ENCODE measurements around the gene CHAF1A. TPM values are rescaled to one million over a fixed set of nuclear protein-coding genes. Genes with fewer than 3 reads are reported as not detected.

The CHAF1A gene
- total and polyA plus RNA-seq, 2 of the 4 experiments (the other 2 are of a cell fraction): 12.4 to 22.9 TPM

DNA sequence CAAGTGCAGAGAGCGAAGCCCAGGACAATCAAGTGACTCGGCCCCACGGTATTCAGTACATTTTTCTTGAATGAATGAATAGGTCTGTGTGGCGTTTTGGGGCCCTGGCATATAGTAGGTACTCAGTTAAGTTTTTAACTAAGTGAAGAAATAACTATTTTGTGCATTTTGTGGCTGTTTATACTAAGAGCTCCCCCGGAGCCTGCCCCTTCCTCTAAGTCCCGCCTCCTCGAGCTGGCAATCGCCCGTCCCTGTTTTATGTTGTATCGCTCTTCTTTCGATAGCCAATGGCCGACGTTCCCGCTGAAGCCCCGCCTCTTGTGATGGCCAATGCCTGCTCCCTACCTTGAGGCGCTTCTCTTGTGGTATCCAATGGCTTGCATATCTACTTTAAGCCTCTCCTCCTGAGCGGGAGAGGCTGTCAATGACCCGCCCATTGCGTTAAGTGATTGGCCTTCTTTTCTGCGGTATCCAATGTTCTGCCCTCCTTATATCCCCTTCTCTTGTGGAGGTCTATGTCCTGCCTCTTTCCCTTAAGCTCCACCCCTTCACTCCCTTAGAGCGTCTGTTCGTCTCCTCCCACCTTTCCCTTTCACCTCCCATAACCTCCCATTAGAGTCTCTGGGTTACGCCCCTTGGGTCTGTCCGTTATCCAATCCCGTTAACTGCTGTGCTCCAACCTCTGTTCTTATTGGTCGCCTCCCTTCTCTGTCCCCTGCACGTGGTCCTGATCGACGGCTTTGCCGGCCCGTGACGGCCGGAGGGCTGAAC, 69.1 kb downstream of the CHAF1A start:
- no peak overlapping the region for H3K18ac ChIP-seq (ENCODE audit: low read depth, low read length)
- 3% methylated on average over 8 of the region's 33 CpGs; no CpG with 5 or more reads in 1 of the 2 experiments for WGBS, 2 experiments (ENCODE audit: extremely low coverage in 2 of 2, insufficient read length in 1 of 2)
- intact Hi-C loops (cut with micrococcal nuclease) (loop anchor here (5.0 kb wide), 1 partner anchor 166 kb away; the partner anchor contains the start of gene TNFAIP8L1), in situ Hi-C loops (cut with MboI; ENCODE audit: low sequenced_read_pairs) (no loop called here), dilution Hi-C loops (cut with HindIII; ENCODE audit: low sequenced_read_pairs, unreplicated experiment) (no loop called here)
- H2AK5ac ChIP-seq (ENCODE audit: low read depth, low read length): peak overlapping the region; percentile 41
- peak overlapping the region; percentile 71 for H3K9ac ChIP-seq (ENCODE audit: low read depth, low read length)
- H2BK20ac ChIP-seq (ENCODE audit: low read depth, low read length): no peak overlapping the region
- DNase-seq (peak; percentile 100), ATAC-seq (ENCODE audit: low read depth) (peak; percentile 90)
- H3K4ac ChIP-seq (ENCODE audit: low read depth, low read length): peak overlapping the region; percentile 64
- H3K36me3 ChIP-seq (ENCODE audit: control insufficient read depth, insufficient read depth, low read length): peaks cover 7% of the 10 kb centered on the region; the same call in 1 of the 2 replicates
- peak; percentile 85 for TF ChIP-seq BHLHE40 (IDR thresholded peaks at IDR 0.05; ENCODE audit: low read depth, low read length)
- TF ChIP-seq MXI1 (IDR thresholded peaks at IDR 0.05; ENCODE audit: borderline replicate concordance, low read depth, low read length): no peak
- peak; percentile 83 for TF ChIP-seq FOS (IDR thresholded peaks at IDR 0.05; ENCODE audit: low read depth, low read length)
- TF ChIP-seq POLR2A (IDR thresholded peaks at IDR 0.05; ENCODE audit: low read depth, low read length): peak; percentile 65; the same call in 1 of the 2 replicates
- TF ChIP-seq, protein P1, sequence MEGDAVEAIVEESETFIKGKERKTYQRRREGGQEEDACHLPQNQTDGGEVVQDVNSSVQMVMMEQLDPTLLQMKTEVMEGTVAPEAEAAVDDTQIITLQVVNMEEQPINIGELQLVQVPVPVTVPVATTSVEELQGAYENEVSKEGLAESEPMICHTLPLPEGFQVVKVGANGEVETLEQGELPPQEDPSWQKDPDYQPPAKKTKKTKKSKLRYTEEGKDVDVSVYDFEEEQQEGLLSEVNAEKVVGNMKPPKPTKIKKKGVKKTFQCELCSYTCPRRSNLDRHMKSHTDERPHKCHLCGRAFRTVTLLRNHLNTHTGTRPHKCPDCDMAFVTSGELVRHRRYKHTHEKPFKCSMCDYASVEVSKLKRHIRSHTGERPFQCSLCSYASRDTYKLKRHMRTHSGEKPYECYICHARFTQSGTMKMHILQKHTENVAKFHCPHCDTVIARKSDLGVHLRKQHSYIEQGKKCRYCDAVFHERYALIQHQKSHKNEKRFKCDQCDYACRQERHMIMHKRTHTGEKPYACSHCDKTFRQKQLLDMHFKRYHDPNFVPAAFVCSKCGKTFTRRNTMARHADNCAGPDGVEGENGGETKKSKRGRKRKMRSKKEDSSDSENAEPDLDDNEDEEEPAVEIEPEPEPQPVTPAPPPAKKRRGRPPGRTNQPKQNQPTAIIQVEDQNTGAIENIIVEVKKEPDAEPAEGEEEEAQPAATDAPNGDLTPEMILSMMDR (conservative IDR thresholded peaks at IDR 0.05; ENCODE audit: low read depth, low read length): no peak
- TF ChIP-seq, protein P2, sequence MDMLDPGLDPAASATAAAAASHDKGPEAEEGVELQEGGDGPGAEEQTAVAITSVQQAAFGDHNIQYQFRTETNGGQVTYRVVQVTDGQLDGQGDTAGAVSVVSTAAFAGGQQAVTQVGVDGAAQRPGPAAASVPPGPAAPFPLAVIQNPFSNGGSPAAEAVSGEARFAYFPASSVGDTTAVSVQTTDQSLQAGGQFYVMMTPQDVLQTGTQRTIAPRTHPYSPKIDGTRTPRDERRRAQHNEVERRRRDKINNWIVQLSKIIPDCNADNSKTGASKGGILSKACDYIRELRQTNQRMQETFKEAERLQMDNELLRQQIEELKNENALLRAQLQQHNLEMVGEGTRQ (IDR thresholded peaks at IDR 0.05; ENCODE audit: low read depth, low read length): peak; percentile 100
- H2AFZ ChIP-seq (replicated peaks; ENCODE audit: low read length, poor library complexity): peak overlapping the region; percentile 92
- ChIA-PET CTCF (no interaction called here), POLR2A (ENCODE audit: unreplicated experiment) (interaction anchor here (0.5 kb wide), 3 partner anchors 10 to 898 kb away, joined by 3 to 5 read pairs (median 3); no protein-coding TSS in a partner anchor)
- H4K5ac ChIP-seq (ENCODE audit: low read depth, low read length): peak overlapping the region; percentile 76
- peak overlapping the region; percentile 57 for H2AK9ac ChIP-seq (replicated peaks; ENCODE audit: low read depth, low read length, poor library complexity)
- H2BK120ac ChIP-seq (ENCODE audit: low read depth, low read length): peak overlapping the region; percentile 25
- 0 out of 2 replicates have a peak overlapping the region, but pooled peaks have one; percentile 42 for H3K56ac ChIP-seq (ENCODE audit: extremely low read depth, insufficient read depth, low read length)
- H3K79me1 ChIP-seq (ENCODE audit: low read depth in 1 of 2, low read length in 2 of 2): peaks cover 0 to 27% of the 10 kb centered on the region in 2 experiments; a peak in 3 of 4 replicates
- peak overlapping the region; percentile 66 for H3K14ac ChIP-seq (replicated peaks; ENCODE audit: low read depth, low read length)
- H3K23ac ChIP-seq (ENCODE audit: low read depth, low read length): peak overlapping the region; percentile 57
- H4K91ac ChIP-seq (ENCODE audit: insufficient read depth, low read depth, low read length): peak overlapping the region; percentile 29
- peaks cover 18% of the 10 kb centered on the region for H4K20me1 ChIP-seq (ENCODE audit: insufficient read depth, low read length)
- peak overlapping the region; percentile 63 to 93 for H4K8ac ChIP-seq (ENCODE audit: low read depth in 2 of 2, low read length in 2 of 2)
- peaks cover 4% of the 10 kb centered on the region for H3K4me1 ChIP-seq (ENCODE audit: control insufficient read depth, insufficient read depth, low read length)
- H3K27me3 ChIP-seq (ENCODE audit: control insufficient read depth, insufficient read depth, low read length): no peaks in the 10 kb centered on the region
- peak overlapping the region; percentile 74 for H3K27ac ChIP-seq (ENCODE audit: insufficient read depth, low read length)
- peak overlapping the region; percentile 74 for H3K4me2 ChIP-seq (ENCODE audit: low read depth, low read length)
- BruUV-seq (replicated peaks): no TSS peak
- peak overlapping the region; percentile 78 for H2BK5ac ChIP-seq (ENCODE audit: low read depth, low read length, poor library complexity, severe bottlenecking)
- no peak overlapping the region for H2BK15ac ChIP-seq (ENCODE audit: low read depth, low read length)
- 0 out of 2 replicates have a peak, but pooled peaks cover 2% of the 10 kb centered on the region for H3K9me1 ChIP-seq (ENCODE audit: insufficient read depth, low read length)
- H3K9me3 ChIP-seq (ENCODE audit: control insufficient read depth, insufficient read depth, low read length): no peaks in the 10 kb centered on the region
- peak overlapping the region; percentile 49 for H3K4me3 ChIP-seq (ENCODE audit: insufficient read depth, low read depth, low read length)
